Spinal cord (tissue), 10 donors: ENCODE results near the gene UTF1. TPM values are rescaled to one million over a fixed set of nuclear protein-coding genes. Genes with fewer than 3 reads are reported as not detected.
"Not testable (repeated sequence)": the region's sequence is repeated elsewhere in the genome, so short reads cannot be mapped to it uniquely, and the experiment has no call there.

Source experiments
- DNase-seq, 6 donors: peaks; one replicate each; pipeline versions ENCODE4 v3.0.0 to v3.0.0-alpha.2; 2013 to 2015; ENCODE audit warnings: low spot score in 6 of 6, low read depth in 4 of 6
- H3K27ac ChIP-seq: one replicate; pipeline ENCODE4 v1.5.1; 2013; ENCODE audit warnings: low read depth, low read length, control low read depth
- H3K27me3 ChIP-seq: one replicate; pipeline ENCODE4 v1.6.1; 2013; ENCODE audit warnings: low read length; ENCODE audit not compliant: control insufficient read depth, insufficient read depth
- H3K36me3 ChIP-seq: one replicate; pipeline ENCODE4 v1.6.1; 2013; ENCODE audit warnings: low read length; ENCODE audit not compliant: control insufficient read depth, insufficient read depth
- H3K4me1 ChIP-seq: one replicate; pipeline ENCODE4 v1.6.1; 2013; ENCODE audit warnings: low read length; ENCODE audit not compliant: control insufficient read depth, insufficient read depth
- H3K4me3 ChIP-seq: one replicate; pipeline ENCODE4 v1.5.1; 2013; ENCODE audit warnings: low read depth, low read length, control low read depth
- H3K9me3 ChIP-seq: one replicate; pipeline ENCODE4 v1.6.1; 2013; ENCODE audit warnings: low read length; ENCODE audit not compliant: control insufficient read depth, insufficient read depth
- WGBS: methylation state at CpG from one replicate; pipeline ENCODE4 v1.1.5; 2013; ENCODE audit warnings: missing lambda C conversion rate; ENCODE audit not compliant: insufficient coverage; 5-methylcytosine and 5-hydroxymethylcytosine counted together
- polyA plus RNA-seq, 2 donors: library from polyadenylated mRNA; unstranded; fragments of 120-200 nt; gene quantifications; one replicate each; pipeline ENCODE4 v1.2.1, GENCODE V29; 2013; ENCODE audit not compliant: insufficient read length in 2 of 2
- total RNA-seq, 2 donors: library from RNA; depleted of rRNA in 1 of 2; stranded (reverse); fragments of 120-200 nt in 1 of 2; fragments of >200 nt in 1 of 2; gene quantifications; one replicate each; pipeline versions ENCODE4 v1.2.3 to v1.2.4, GENCODE V29; 2013 to 2014
- donor health status: healthy.

UTF1 gene
- total and polyA plus RNA-seq, 4 donors = not detected

- H3K27me3 ChIP-seq = peaks cover 74% of the 10 kb centered on the region
These were observed 2.0 kb downstream of the UTF1 start for GRCh38 chr10:133231946-133232574.

GRCh38 chr10:133234796-133235195 lies 4.8 kb downstream of the UTF1 start:
- peaks cover 17% of the 10 kb centered on the region for H3K4me1 ChIP-seq
- not testable (repeated sequence) for H3K9me3 ChIP-seq, H3K27ac ChIP-seq, DNase-seq, H3K36me3 ChIP-seq, H3K4me3 ChIP-seq
- peaks cover 81% of the 10 kb centered on the region for H3K27me3 ChIP-seq
- WGBS = no CpG with 5 or more reads among the region's 10 CpGs

More at GRCh38 chr10:133231946-133232574, 2.0 kb downstream of the UTF1 start:
- H3K27ac ChIP-seq = no peak overlapping the region
- 30% methylated on average over 11 of the region's 11 CpGs for WGBS
- no peaks in the 10 kb centered on the region for H3K9me3 ChIP-seq
- no peak overlapping the region for H3K4me3 ChIP-seq
- H3K4me1 ChIP-seq = peaks cover 19% of the 10 kb centered on the region
- no peak for DNase-seq
- peaks cover 5% of the 10 kb centered on the region for H3K36me3 ChIP-seq

GRCh38 chr10:133235265-133235855 lies 5.3 kb downstream of the UTF1 start:
- 3% methylated on average over 48 of the region's 48 CpGs for WGBS
- Histone ChIP-seq H3K36me3 (no peaks in the 10 kb centered on the region), H3K9me3 (no peaks in the 10 kb centered on the region), H3K4me1 (peaks cover 15% of the 10 kb centered on the region), H3K27ac (no peak overlapping the region), H3K27me3 (peaks cover 84% of the 10 kb centered on the region), H3K4me3 (no peak overlapping the region)
- DNase-seq = no peak

- no peak for DNase-seq
- no peak overlapping the region for H3K4me3 ChIP-seq
- H3K4me1 ChIP-seq = peaks cover 15% of the 10 kb centered on the region
- H3K36me3 ChIP-seq = no peaks in the 10 kb centered on the region
- H3K27ac ChIP-seq = no peak overlapping the region
- H3K9me3 ChIP-seq = no peaks in the 10 kb centered on the region
- WGBS = 2% methylated on average over 18 of the region's 18 CpGs
- H3K27me3 ChIP-seq = peaks cover 84% of the 10 kb centered on the region
These were observed 5.9 kb downstream of the UTF1 start for GRCh38 chr10:133235932-133236331.

- DNase-seq = no peak
- under 1% methylated on average over 102 of the region's 103 CpGs for WGBS
- H3K27ac ChIP-seq = no peak overlapping the region
- no peaks in the 10 kb centered on the region for H3K36me3 ChIP-seq
- H3K4me1 ChIP-seq = peaks cover 11% of the 10 kb centered on the region
- H3K4me3 ChIP-seq = no peak overlapping the region
- no peaks in the 10 kb centered on the region for H3K9me3 ChIP-seq
- H3K27me3 ChIP-seq = peaks cover 83% of the 10 kb centered on the region
These were observed 6.6 kb downstream of the UTF1 start for GRCh38 chr10:133236401-133237240.

- Histone ChIP-seq H3K4me3 (no peak overlapping the region), H3K27me3 (peaks cover 82% of the 10 kb centered on the region), H3K27ac (no peak overlapping the region), H3K9me3 (no peaks in the 10 kb centered on the region), H3K4me1 (peaks cover 11% of the 10 kb centered on the region), H3K36me3 (no peaks in the 10 kb centered on the region)
- no peak for DNase-seq
- WGBS = 1% methylated on average over 32 of the region's 32 CpGs
These were observed 7.2 kb downstream of the UTF1 start for GRCh38 chr10:133237241-133237587.

GRCh38 chr10:133237588-133238465 lies 7.8 kb downstream of the UTF1 start, which contains the start of gene VENTX:
TSS of gene VENTX (plus strand) at chr10:133237855. CDS start at chr10:133237915, 60 bp downstream.
- Histone ChIP-seq H3K9me3 (no peaks in the 10 kb centered on the region), H3K27me3 (peaks cover 79% of the 10 kb centered on the region), H3K4me3 (no peak within 1 kb of the TSS), H3K36me3 (no peaks in the 10 kb centered on the region), H3K4me1 (peaks cover 11% of the 10 kb centered on the region), H3K27ac (no peak within 1 kb of the TSS)
- DNase-seq = no peak
- WGBS = 2% methylated on average over 54 of the region's 60 CpGs

- DNase-seq = no peak
- Histone ChIP-seq H3K9me3 (no peaks in the 10 kb centered on the region), H3K27ac (no peak overlapping the region), H3K27me3 (peaks cover 73% of the 10 kb centered on the region), H3K4me1 (peaks cover 11% of the 10 kb centered on the region), H3K36me3 (no peaks in the 10 kb centered on the region), H3K4me3 (no peak overlapping the region)
- 5% methylated on average over 13 of the region's 15 CpGs for WGBS
These were observed 8.4 kb downstream of the UTF1 start for GRCh38 chr10:133238466-133238804.

GRCh38 chr10:133239990-133240389 lies 10.0 kb downstream of the UTF1 start:
- no peak overlapping the region for H3K27ac ChIP-seq
- peaks cover 65% of the 10 kb centered on the region for H3K27me3 ChIP-seq
- H3K9me3 ChIP-seq = no peaks in the 10 kb centered on the region
- H3K36me3 ChIP-seq = no peaks in the 10 kb centered on the region
- no peak overlapping the region for H3K4me3 ChIP-seq
- WGBS = 71% methylated on average over 13 of the region's 15 CpGs
- peaks cover 11% of the 10 kb centered on the region for H3K4me1 ChIP-seq
- no peak for DNase-seq
